D721Med (cell line): ENCODE results near the gene PUSL1.

Source experiments
- DNase-seq: peaks from one replicate; pipeline ENCODE4 v3.0.0; 2011; ENCODE audit warnings: low spot score; ENCODE audit not compliant: insufficient read length
- FAIRE-seq: peaks from 2 replicates; lab custom pipeline; 2011; peaks lifted over from hg19 to GRCh38; lab: Jason Lieb, UNC
- CTCF ChIP-seq: IDR thresholded peaks from 2 replicates; pipeline ENCODE4 v1.5.1; 2012; ENCODE audit warnings: mild to moderate bottlenecking, control low read depth; ENCODE audit not compliant: insufficient read depth; ENCODE audit errors: missing control alignments

The PUSL1 gene

GRCh38 chr1:1307923-1308755 is at the start of gene PUSL1, which contains the start of gene ACAP3:
PUSL1 (plus strand) TSS chr1:1308597; CDS start chr1:1308644, 47 bp downstream.
ACAP3 (minus strand) TSS chr1:1307930; CDS start chr1:1307815, 115 bp downstream.
- no peak for DNase-seq
- no peak for FAIRE-seq

GRCh38 chr1:1259119-1259488 is 49.3 kb upstream of the PUSL1 start:
- FAIRE-seq: no peak
- no peak for TF ChIP-seq CTCF
- DNase-seq: no peak

More at GRCh38 chr1:1307923-1308755, at the start of gene PUSL1, which contains the start of gene ACAP3:
- no peak for TF ChIP-seq CTCF

- DNase-seq (no peak), FAIRE-seq (no peak)
- no peak for TF ChIP-seq CTCF
Measured at GRCh38 chr1:1259540-1259939, 48.9 kb upstream of the PUSL1 start.

- TF ChIP-seq CTCF: no peak
- FAIRE-seq (no peak), DNase-seq (no peak)
Measured at GRCh38 chr1:1259951-1260600, 48.3 kb upstream of the PUSL1 start.

GRCh38 chr1:1260843-1261560 is 47.4 kb upstream of the PUSL1 start:
- no peak for FAIRE-seq
- no peak for TF ChIP-seq CTCF
- DNase-seq: no peak

GRCh38 chr1:1262071-1262470 is 46.3 kb upstream of the PUSL1 start:
- FAIRE-seq (no peak), DNase-seq (no peak)
- TF ChIP-seq CTCF: no peak
